T-helper 2 cell treated with Interferon-gamma antibody and Interleukin-4, amounts not matched to agents 5 μg/mL and 100 μg/mL, for 36 hours (primary cell): ENCODE results near the gene TMEM154.

Experiments used
- DNase-seq: peaks from one replicate; pipeline ENCODE4 v3.0.0; 2021; ENCODE audit warnings: low spot score
- H3K27ac Mint-ChIP-seq: one replicate; pipeline ENCODE4 v1.8.0; 2021; ENCODE audit warnings: mild to moderate bottlenecking, mixed read lengths
- H3K27me3 Mint-ChIP-seq: one replicate; pipeline ENCODE4 v1.8.0; 2021; ENCODE audit warnings: low read depth, mixed read lengths
- H3K36me3 Mint-ChIP-seq: one replicate; pipeline ENCODE4 v1.8.0; 2021; ENCODE audit warnings: low read depth, mixed read lengths
- H3K4me1 Mint-ChIP-seq: one replicate; pipeline ENCODE4 v1.8.0; 2021; ENCODE audit warnings: low read depth, mixed read lengths
- H3K4me3 Mint-ChIP-seq: one replicate; pipeline ENCODE4 v1.8.0; 2022; ENCODE audit warnings: mild to moderate bottlenecking, moderate library complexity, mixed read lengths
- H3K9me3 Mint-ChIP-seq: one replicate; pipeline ENCODE4 v1.8.0; 2021; ENCODE audit warnings: mixed read lengths

The TMEM154 gene

DNA sequence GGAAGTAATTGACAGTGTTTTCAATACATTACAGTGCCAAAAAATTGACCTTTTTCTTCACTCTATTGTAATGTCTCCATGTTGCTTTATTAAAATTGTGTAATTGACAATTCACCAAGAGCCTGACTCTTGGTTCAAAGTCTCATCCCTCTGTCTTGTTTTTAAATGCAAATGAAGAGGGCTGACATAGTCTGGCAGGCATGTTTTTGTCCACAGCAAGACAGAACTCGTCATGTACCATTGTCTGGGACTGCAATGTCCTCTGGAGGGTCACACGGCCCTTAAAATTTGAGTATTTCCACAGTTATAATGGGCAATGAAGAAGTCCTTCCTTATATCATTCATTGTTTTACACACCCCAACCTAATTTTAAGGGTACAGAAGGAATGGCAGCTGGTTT, 105.9 kb downstream of the TMEM154 start:
- Mint-ChIP-seq H3K36me3 (no peaks in the 10 kb centered on the region), H3K4me3 (no peak overlapping the region), H3K9me3 (no peaks in the 10 kb centered on the region), H3K4me1 (no peaks in the 10 kb centered on the region), H3K27ac (no peak overlapping the region), H3K27me3 (peaks cover 34% of the 10 kb centered on the region)
- DNase-seq: no peak

DNA sequence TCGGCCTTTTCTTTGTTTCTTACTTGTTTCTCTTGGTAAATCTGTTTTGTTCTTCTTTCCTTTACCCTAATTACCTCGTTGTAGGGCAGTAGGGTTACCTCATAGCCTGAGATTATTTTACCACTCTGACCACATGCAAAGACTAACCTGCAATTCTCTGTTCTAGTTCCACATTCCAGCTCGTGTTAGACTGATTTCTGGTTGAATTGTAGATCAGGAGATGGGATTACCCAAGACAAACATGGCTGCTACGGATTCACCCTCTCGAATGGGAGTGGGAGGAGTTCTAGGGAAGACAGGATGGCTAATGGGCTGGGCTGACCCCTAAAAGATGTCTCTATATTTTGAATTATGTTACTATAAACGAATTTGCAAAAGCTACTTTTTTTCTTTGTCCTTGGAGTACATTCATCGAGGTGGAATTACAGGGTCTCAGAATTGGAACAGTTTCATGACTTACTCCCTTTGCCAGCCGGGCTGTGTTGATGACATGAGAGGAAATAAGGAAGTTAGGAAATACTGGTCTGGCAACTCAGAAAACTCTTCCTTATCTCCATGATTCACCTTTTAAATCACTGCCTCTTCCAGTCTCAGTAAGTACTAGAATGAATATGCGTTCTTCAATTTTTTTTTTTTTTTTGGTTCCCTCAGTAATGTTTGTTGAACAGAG, 107.2 kb downstream of the TMEM154 start:
- H3K36me3 Mint-ChIP-seq: no peaks in the 10 kb centered on the region
- H3K27ac Mint-ChIP-seq: no peak overlapping the region
- H3K4me3 Mint-ChIP-seq: no peak overlapping the region
- H3K4me1 Mint-ChIP-seq: no peaks in the 10 kb centered on the region
- H3K27me3 Mint-ChIP-seq: peaks cover 34% of the 10 kb centered on the region
- no peaks in the 10 kb centered on the region for H3K9me3 Mint-ChIP-seq
- DNase-seq: no peak

DNA sequence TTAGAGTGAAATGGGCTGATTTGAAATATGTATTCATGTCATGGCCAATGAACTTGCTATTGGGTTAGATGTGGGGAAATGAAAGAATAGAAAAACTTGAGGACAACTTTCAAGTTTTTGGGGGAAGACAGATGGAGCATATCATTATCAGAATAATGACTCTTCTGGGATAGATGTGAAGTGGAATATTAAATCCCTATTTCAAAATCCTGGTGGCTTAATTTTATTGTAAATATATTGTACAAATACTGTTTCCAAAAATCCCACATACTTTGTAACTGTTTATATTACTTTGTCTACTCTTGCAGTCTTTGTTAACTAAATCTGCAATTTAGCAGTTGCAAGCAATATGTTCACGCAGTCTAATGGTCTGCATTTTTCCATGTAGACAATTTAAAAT, 108.0 kb downstream of the TMEM154 start:
- H3K9me3 Mint-ChIP-seq: no peaks in the 10 kb centered on the region
- no peak overlapping the region for H3K27ac Mint-ChIP-seq
- H3K27me3 Mint-ChIP-seq: peaks cover 34% of the 10 kb centered on the region
- no peaks in the 10 kb centered on the region for H3K4me1 Mint-ChIP-seq
- H3K4me3 Mint-ChIP-seq: no peak overlapping the region
- no peak for DNase-seq
- H3K36me3 Mint-ChIP-seq: no peaks in the 10 kb centered on the region

DNA sequence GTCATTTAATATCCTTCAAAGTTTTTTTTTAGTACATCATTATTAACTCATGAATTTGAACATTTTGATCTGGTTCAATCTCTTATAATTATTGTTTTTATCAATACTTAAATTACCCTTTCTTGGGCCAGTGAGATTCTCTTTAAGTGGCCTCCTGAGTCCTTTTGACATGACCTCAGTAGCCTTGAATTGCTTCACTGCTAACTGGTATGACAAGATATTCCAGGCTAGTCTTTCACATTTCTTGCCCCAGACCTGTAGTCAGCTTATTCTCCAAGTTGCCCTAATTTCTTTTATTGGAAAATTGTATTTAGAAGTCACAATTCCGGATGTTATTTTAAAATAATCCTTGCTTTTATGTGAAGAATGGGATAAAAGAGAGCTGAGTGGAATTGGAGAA, 108.5 kb downstream of the TMEM154 start:
- Mint-ChIP-seq H3K27ac (no peak overlapping the region), H3K4me3 (no peak overlapping the region), H3K4me1 (no peaks in the 10 kb centered on the region), H3K27me3 (peaks cover 34% of the 10 kb centered on the region), H3K9me3 (no peaks in the 10 kb centered on the region), H3K36me3 (no peaks in the 10 kb centered on the region)
- no peak for DNase-seq
